Omental fat pad (tissue), 4 donors: ENCODE results near the gene MAML3. TPM values are rescaled to one million over a fixed set of nuclear protein-coding genes. Genes with fewer than 3 reads are reported as not detected.

Experiments used
- ATAC-seq: fragments of 150-250 bp; one replicate; pipeline ENCODE4 v1.9.1; 2016; ENCODE audit warnings: mild to moderate bottlenecking, moderate library complexity; ENCODE audit not compliant: low FRiP score
- DNase-seq: peaks from one replicate; pipeline ENCODE4 v3.0.0-alpha.2; 2019; ENCODE audit warnings: low spot score
- CTCF ChIP-seq, 3 donors: fragments of 450-650 bp; IDR thresholded peaks; one replicate each; pipeline ENCODE4 v1.5.1; 2016 to 2017; ENCODE audit warnings: antibody characterized with exemption in 3 of 3, mild to moderate bottlenecking in 3 of 3, moderate library complexity in 2 of 3
- total RNA-seq, 4 donors: library from RNA; depleted of rRNA; stranded (reverse); fragments of >200 nt; gene quantifications; one replicate each; pipeline ENCODE4 v1.1.0, GENCODE V29; 2016

The MAML3 gene
- total RNA-seq, 4 donors from 2014 or later: 4.8 to 12.8 (median 11.7) TPM

- no peak for DNase-seq
- ATAC-seq: no peak
- no peak for TF ChIP-seq CTCF (IDR thresholded peaks at IDR 0.05)
These were observed 297.0 kb downstream of the MAML3 start for GRCh38 chr4:139857021-139857420.

GRCh38 chr4:139854668-139855403 lies 299.1 kb downstream of the MAML3 start:
- no peak for DNase-seq
- no peak for ATAC-seq
- no peak for TF ChIP-seq CTCF (IDR thresholded peaks at IDR 0.05)

GRCh38 chr4:139853309-139853708 lies 300.7 kb downstream of the MAML3 start:
- TF ChIP-seq CTCF (IDR thresholded peaks at IDR 0.05): no peak
- ATAC-seq: no peak
- no peak for DNase-seq

GRCh38 chr4:139852612-139853269 lies 301.2 kb downstream of the MAML3 start:
- TF ChIP-seq CTCF (IDR thresholded peaks at IDR 0.05): no peak
- DNase-seq (no peak), ATAC-seq (no peak)

- TF ChIP-seq CTCF (IDR thresholded peaks at IDR 0.05): no peak
- DNase-seq: no peak
- no peak for ATAC-seq
These were observed 302.3 kb downstream of the MAML3 start for GRCh38 chr4:139851639-139852038.

- no peak for ATAC-seq
- no peak for DNase-seq
- TF ChIP-seq CTCF (IDR thresholded peaks at IDR 0.05): no peak
These were observed 302.9 kb downstream of the MAML3 start for GRCh38 chr4:139851133-139851532.

GRCh38 chr4:139849219-139849618 lies 304.8 kb downstream of the MAML3 start:
- no peak for TF ChIP-seq CTCF (IDR thresholded peaks at IDR 0.05)
- ATAC-seq (no peak), DNase-seq (no peak)
